ENCODE data around the gene TRIM61.
"Not testable (repeated sequence)": the region's sequence is repeated elsewhere in the genome, so short reads cannot be mapped to it uniquely, and the experiment has no call there.

- TF ChIP-seq, protein P1, sequence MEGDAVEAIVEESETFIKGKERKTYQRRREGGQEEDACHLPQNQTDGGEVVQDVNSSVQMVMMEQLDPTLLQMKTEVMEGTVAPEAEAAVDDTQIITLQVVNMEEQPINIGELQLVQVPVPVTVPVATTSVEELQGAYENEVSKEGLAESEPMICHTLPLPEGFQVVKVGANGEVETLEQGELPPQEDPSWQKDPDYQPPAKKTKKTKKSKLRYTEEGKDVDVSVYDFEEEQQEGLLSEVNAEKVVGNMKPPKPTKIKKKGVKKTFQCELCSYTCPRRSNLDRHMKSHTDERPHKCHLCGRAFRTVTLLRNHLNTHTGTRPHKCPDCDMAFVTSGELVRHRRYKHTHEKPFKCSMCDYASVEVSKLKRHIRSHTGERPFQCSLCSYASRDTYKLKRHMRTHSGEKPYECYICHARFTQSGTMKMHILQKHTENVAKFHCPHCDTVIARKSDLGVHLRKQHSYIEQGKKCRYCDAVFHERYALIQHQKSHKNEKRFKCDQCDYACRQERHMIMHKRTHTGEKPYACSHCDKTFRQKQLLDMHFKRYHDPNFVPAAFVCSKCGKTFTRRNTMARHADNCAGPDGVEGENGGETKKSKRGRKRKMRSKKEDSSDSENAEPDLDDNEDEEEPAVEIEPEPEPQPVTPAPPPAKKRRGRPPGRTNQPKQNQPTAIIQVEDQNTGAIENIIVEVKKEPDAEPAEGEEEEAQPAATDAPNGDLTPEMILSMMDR (IDR thresholded peaks at IDR 0.05) = not testable (repeated sequence)
- not testable (repeated sequence) for TF ChIP-seq POLR2AphosphoS5 (IDR thresholded peaks at IDR 0.05)
Measured at GRCh38 chr4:164998526-164999080, 21.1 kb upstream of the TRIM61 start.

All from upper lobe of left lung (tissue), 4 donors.